C4-2B (cell line): Measurements from ENCODE around the gene NXPH1.

ENCODE experiments used
- CTCF ChIP-seq: fragments of 450-650 bp; conservative IDR thresholded peaks from 2 replicates; pipeline ENCODE4 v1.5.1; 2017; ENCODE audit warnings: mild to moderate bottlenecking
- ZFX ChIP-seq: fragments of 450-650 bp; IDR thresholded peaks from 2 replicates; pipeline ENCODE4 v1.6.1; 2017

- TF ChIP-seq CTCF: no peak
- no peak for TF ChIP-seq ZFX
These were observed 46.4 kb upstream of the NXPH1 start for GRCh38 chr7:8386926-8387550.
